ENCODE measurements around the gene SULT1A2.
"Not testable (repeated sequence)": the region's sequence is repeated elsewhere in the genome, so short reads cannot be mapped to it uniquely, and the experiment has no call there.

The SULT1A2 gene

DNA sequence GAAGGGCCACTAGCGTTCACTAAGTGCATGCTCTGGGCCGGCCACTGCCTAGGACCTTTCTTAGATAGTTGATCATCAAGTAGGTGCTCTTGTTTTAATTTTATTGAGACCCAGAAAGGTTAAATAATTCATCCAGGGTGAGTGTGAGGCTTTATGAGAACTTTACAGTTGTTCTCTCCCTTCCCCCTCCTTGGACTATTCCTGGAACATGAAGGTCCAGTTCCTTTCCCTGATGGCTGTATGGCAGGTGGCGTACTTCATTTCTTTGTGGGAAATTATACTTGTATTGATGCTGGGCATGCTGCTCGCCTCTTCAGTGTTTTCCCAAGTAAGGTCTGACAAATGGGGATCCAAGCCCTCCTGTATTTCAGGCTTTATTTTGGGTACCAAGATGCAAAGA lies 34.7 kb downstream of the SULT1A2 start:
- DNase-seq (ENCODE audit: extremely low read depth in 1 of 2, low read depth in 1 of 2): no peak

DNA sequence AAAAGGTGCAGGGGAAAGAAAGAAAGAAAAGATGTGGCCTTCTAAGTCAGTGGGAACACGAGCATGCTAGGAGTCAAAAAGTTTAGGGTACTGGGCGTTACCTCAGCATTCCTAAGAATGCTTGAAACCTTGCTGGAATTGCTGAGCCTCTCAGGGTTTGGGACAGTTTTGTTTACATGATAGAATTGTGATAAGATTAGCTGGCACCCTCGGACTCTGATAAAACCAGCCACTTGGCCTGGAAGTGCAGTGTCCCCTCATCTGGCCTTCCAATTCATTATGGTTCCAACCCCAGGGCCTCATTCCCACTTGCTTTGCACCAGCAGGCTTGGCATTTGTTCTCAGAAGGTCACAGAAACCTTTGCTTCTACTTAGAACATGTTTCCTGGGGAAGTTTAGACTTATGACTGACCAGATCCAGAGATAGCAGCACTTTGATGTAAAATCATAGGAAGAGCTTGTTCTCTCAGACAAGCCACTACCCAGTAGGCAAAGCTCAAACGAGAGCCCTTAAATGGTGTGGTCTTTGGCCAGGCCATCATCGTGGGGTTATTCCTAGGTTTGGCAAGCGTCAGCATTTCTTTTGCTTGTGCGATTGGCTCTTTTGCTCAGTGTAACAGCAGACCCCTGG lies 35.2 kb downstream of the SULT1A2 start:
- no peak for DNase-seq (ENCODE audit: extremely low read depth in 1 of 2, low read depth in 1 of 2)

- no peak for DNase-seq (ENCODE audit: extremely low read depth in 1 of 2, low read depth in 1 of 2)
Measured at GRCh38 chr16:28558456-28558855, 38.4 kb downstream of the SULT1A2 start.

GRCh38 chr16:28556914-28557320 lies 39.9 kb downstream of the SULT1A2 start:
- no peak for DNase-seq (ENCODE audit: extremely low read depth in 1 of 2, low read depth in 1 of 2)

- DNase-seq (ENCODE audit: extremely low read depth in 1 of 2, low read depth in 1 of 2): no peak
Measured at GRCh38 chr16:28555561-28555960, 41.3 kb downstream of the SULT1A2 start.

DNA sequence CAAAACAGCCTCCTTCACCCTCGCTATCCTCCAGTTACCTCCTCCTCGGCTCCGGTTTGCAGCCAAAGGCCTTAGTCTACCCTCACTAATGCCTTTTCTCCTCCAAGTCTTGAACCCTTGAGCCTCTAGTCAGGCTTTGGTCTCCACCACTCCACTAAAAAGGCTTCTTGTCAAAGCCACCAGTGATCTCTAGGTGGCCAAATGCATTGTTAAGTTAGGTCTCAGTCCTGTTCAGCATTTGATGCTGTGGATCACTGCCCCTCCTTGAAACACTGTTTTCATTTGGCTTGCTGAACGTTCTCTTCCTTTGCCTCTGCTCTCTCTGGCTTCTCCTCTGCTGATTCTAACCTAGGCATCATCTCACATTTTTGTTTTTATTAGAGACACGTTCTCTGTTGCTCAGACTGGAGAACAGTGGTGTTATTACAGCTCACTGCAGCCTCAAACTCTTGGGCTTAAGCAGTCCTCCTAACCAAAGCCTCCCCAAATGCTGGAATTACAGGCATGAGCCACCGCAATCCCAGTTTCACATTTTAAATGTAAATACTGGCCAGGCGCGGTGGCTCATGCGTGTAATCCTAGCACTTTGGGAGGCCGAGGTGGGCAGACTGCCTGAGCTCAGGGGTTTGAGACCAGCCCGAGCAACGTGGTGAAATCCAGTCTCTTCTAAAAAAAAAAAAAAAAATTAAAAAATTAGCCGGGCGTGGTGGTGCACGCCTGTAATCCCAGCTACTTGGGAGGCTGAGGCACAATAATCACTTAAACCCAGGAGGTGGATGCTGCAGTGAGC lies 42.0 kb downstream of the SULT1A2 start:
- DNase-seq (ENCODE audit: extremely low read depth in 1 of 2, low read depth in 1 of 2): no peak

GRCh38 chr16:28553776-28554633 lies 42.8 kb downstream of the SULT1A2 start, which contains the start of gene SGF29:
TSS of gene SGF29 (plus strand) at chr16:28553920. CDS start at chr16:28581070, 27,150 bp downstream.
- DNase-seq (ENCODE audit: extremely low read depth in 1 of 2, low read depth in 1 of 2): peak; percentile 72 to 87

GRCh38 chr16:28549301-28549899 lies 47.5 kb downstream of the SULT1A2 start:
- no peak for DNase-seq (ENCODE audit: extremely low read depth in 1 of 2, low read depth in 1 of 2)

- DNase-seq (ENCODE audit: extremely low read depth in 1 of 2, low read depth in 1 of 2): no peak
Measured at GRCh38 chr16:28548306-28548802, 48.5 kb downstream of the SULT1A2 start.

DNA sequence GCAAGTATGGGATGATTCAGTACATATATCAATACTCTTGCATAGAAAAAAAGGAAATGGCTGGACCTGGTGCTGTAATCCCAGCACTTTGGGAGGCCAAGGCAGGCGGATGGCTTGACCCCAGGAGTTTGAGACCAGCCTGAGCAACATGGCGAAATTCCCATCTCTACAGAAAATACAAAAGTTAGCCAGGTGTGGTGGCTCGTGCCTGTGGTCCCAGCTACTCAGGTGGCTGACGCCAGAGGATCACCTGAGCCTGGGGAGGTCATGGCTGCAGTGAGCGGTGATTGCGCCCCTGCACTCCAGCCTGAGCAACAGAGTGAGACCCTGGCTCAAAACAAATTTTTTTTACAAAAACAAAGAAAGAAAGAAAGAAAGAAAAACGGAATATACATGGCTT lies 50.2 kb downstream of the SULT1A2 start:
- DNase-seq (ENCODE audit: extremely low read depth in 1 of 2, low read depth in 1 of 2): no peak

DNA sequence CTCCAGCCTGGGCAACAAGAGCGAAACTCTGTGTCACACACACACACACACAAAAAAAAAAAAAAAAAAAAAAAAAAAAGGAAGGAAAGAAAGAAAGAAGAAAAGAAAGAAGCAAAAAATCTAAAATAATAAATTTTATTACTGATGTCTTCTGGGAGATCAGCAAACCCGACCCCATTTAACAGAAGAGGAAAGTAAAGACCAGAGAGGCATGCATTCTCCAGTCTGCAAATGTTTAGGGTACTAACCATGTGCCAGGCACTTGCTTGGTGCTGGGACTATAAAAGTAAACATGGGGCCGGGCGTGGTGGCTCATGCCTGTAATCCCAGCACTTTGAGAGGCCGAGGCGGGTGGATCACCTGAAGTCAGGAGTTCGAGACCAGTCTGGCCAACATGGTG lies 50.9 kb downstream of the SULT1A2 start:
- DNase-seq (ENCODE audit: extremely low read depth in 1 of 2, low read depth in 1 of 2): not testable (repeated sequence)

DNA sequence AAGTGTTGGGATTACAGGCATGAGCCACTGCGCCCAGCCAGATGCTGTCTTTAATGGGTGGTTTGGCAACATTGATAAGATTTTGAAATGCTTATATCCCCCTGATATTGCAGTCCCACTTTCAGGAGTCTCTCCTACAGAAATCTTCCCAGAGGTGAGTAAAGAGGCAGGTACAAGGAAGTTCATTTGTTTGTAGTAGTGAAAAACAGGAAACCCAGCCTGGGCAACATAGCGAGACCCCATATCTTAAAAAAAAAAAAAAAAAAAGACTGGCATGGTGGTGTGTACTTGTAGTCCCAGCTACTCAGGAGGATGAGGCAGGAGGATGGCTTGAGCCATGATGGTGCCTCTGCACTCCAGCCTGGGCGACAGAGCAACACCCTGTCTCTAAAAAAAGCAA lies 51.9 kb downstream of the SULT1A2 start:
- no peak for DNase-seq (ENCODE audit: extremely low read depth in 1 of 2, low read depth in 1 of 2)

- DNase-seq (ENCODE audit: extremely low read depth in 1 of 2, low read depth in 1 of 2): no peak
Measured at GRCh38 chr16:28543072-28543471, 53.8 kb downstream of the SULT1A2 start.

- DNase-seq (ENCODE audit: extremely low read depth in 1 of 2, low read depth in 1 of 2): no peak
Measured at GRCh38 chr16:28542646-28543045, 54.2 kb downstream of the SULT1A2 start.

Data from stimulated activated CD8-positive, alpha-beta memory T cell treated with anti-CD3 and anti-CD28 coated beads, Interleukin-7, amount 100 ng/mL, for 48 hours (primary cell).